HG02870 (cell line): ENCODE measurements around the gene IFT43.

Experiments
- ATAC-seq: cut with Tn5 transposase; IDR thresholded peaks from one replicate; pipeline ENCODE4 v1.9.1; 2021; ENCODE audit warnings: mild to moderate bottlenecking, moderate library complexity; ENCODE audit not compliant: unreplicated experiment

Gene IFT43

DNA sequence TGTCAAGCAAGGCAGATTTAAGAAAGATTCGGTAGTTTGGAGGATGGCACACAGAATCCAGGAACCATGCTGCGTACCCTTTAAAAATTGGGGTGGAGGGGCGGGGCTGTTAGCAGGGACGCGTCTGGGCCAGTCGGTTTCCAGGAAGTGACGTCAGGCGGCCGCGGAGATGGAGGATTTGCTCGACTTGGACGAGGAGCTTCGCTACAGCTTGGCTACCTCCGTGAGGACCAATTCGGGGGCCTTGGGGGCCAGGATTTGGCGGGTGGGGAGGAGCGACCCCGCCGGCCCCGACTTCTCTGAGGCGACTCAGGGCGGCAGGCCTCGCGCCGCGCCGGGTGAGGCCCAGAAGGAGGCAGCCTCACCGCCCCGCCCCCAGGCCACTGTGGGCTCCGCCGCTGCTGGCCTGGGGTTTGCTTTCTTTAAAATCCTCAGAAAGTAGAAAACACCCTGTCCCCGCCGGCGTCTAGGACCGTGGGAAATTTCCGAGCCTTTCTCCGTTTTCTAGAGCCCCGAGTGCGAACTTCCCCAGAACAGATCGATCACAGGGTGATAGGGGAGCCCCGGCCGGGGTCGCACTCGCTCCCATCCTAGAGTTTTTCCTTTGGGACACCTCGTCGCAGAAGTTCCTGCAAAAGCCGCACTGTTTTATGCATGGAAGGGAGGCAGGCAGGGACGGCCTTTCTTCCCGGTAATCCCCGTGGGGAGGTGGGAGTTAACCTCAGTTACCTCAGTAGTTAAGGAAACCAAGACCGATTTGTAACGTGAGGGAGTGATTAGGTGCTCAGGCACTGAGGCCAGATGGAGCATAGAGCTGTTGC, at the start of gene IFT43:
Gene IFT43, plus strand, starts transcription at position 146 of the 821 bp plus-strand sequence. Its CDS starts 24 bp downstream, at position 170.
- peak; percentile 66 for ATAC-seq

- no peak for ATAC-seq
Observed at GRCh38 chr14:75939200-75939599, 46.4 kb upstream of the IFT43 start.

- ATAC-seq = no peak
Observed at GRCh38 chr14:75941030-75941429, 44.5 kb upstream of the IFT43 start.

DNA sequence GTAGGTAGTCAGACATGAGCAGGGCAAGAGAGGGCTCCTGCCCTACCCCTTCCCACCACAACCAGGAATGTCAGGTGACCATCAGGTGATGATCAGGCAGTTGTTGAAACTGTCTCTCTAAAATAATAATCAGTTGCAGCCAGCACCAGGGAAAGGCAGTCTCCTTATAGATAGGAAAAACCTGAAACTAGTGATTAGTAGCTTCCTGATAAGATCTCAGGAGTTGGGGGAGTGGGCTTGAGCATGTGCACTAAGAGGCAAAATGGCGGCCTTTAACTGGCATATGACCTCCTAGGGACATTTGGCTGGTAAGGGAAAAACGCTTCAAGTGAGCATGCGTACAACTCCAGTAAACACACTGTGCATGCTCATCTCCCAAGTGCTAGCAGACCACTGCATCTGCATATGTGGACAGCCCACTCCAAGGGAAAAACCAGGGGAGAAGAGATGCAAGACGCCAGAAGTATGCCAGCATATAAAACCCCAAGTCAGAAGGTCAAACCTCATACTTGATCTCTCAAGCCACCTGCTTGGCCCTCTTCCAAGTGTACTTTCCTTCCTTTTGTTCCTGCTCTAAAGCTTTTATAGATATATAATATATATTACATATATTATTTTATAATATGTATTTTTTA, 40.8 kb upstream of the IFT43 start:
- no peak for ATAC-seq

DNA sequence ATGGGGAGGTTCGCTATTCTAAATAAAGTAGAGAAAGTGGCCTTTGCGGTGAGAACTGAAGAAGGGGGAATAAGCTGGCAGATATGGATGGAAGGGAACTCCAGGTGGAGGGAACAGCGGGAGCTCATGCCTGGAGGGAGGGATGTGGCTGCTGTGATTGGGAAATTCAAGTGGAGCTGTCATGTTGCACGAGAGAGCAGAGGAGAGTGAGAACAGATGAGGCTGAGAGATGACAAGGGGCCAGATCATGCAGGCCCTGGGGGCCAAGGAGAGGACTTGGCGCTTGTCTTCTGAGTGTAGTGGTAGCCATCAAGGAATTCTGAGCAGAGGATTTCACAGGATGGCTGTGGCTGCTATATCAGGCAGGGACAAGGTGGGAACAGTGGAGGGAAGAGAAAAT, 38.8 kb upstream of the IFT43 start:
- no peak for ATAC-seq

DNA sequence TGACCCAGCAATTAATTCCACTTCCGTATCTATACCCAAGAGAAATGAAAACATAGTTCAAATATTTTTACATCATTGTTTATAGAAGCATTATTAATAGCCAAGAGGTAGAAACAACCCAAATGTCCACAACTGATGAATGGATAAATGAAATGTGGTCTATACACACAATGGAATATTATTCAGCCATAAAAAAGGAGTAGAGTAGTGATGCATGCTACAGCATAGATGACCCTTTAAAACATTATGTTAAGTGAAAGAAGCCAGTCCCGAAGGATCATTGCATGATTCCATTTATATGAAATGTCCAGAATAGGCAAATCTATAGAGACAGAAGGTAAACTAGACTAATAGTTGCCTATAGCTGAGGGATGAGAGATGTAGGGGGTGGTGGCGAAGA, 33.1 kb upstream of the IFT43 start:
- no peak for ATAC-seq

DNA sequence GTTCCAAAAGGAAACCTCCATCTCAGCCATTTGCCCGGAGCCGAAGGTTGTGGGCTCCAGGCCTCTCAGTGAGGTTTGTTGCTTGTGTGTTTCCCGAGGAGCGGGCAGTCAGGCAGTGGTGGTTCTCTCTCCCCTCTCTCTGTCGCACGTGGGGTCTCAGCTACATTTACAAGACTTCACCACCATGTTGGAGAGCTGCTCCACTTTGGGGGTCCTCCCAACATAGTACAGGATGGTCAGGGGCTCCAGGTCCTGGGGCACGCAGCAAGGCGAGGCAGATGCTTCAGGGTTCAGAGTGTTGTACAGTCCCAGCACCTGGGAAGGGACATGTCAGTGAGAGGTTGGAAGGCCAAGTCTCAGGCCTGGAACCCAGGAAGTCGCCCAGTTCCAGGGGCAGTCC, 26.5 kb upstream of the IFT43 start:
- ATAC-seq = no peak

DNA sequence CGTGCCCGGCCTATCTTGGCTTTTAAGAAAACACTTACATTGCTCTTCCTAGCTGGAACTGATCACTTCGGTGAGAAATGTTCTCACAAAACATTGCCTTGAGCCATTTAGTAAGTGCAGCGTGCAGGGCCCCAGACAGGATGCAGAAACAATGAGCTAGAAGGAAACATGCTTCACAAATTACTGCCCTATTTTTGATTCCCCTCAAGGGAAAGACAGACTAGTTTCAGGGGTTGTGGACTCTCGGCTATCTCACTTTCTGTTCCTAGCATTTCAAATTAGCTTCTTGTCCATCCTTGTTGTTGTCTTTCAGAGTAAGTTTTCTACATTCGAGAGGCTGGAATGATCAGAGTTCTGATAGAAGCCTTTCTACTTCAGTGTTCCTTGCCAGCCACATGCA, 25.3 kb upstream of the IFT43 start:
- peak; percentile 62 for ATAC-seq

DNA sequence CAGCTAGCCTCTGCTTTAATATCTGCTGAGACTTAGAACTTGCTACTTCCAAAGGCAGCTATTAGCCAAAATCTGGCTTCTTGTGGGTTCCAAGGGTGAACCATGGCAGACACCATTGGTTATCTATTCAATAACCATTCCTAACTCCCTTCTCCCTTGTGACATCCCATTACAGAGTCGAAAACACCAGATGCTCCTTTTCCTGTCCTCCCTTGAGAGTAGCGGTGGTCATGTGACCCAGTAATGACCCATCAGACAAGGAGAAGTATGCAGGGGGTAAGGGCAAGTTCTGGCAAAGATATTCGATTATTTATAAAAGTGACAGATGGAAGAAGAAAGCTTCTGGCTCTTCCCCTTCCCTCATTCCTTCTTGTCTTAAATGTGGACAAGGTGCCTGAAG, 23.9 kb upstream of the IFT43 start:
- ATAC-seq = no peak

- ATAC-seq = no peak
Observed at GRCh38 chr14:75967866-75968265, 17.7 kb upstream of the IFT43 start.

GRCh38 chr14:75968456-75968855, 17.1 kb upstream of the IFT43 start:
- no peak for ATAC-seq

DNA sequence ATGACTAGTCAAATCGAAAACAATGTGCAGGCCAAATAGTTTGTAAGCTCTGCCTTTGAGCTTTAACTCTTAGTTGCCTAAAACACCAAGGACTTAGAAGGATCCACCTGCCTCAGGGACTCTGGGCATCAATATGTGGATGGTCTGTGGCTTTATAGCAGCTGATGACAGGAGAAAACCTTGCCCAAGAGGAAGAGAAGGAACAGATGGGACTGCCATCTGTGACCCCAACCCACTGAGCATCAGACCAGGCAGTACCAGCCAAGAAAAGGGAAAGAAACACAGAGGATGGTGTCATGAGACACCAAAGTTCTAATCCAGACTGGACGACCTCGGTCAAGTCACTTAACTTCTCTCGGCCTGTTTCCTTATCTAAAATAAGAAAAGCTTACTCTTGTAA, 16.4 kb upstream of the IFT43 start:
- no peak for ATAC-seq

DNA sequence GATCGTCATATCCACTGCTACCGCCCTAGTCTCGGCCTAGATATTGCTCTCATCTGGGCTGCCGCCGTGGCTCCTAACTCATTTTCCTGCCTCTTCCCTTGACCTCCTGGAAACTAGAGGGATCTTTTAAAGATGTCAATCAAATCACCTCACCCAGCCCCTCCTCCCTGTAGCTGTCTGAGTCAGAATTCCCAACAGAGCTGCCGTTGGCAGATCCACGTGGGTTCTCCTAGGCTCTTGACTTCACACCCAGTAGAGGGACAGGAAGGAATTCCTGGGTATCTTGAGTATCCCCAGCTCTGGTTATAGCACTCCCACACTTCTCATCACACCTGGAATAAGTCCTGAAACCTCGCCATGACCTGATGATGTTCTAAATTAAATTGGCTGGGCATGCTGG, 15.7 kb upstream of the IFT43 start:
- no peak for ATAC-seq

GRCh38 chr14:75970989-75971388, 14.6 kb upstream of the IFT43 start:
- ATAC-seq = no peak

DNA sequence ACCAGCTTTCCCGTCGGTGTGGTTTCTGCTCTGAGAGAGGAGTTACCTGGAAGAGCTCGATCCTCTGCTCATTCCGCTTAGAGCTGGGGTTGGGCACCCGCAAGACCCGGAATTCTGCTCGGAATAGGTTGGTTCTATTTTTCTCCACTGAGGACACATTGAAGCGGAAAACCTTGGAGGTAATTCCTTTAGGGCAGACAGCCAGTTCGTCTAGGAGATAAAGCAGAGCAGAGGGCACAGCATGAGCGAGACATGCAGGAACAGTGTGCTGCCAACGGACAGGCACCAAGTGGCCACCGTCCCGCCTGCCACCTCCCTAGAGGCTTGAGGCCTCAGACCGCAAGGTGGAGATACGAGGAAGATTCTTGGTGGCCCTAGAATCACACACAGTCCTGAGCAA, 14.1 kb upstream of the IFT43 start:
- no peak for ATAC-seq

GRCh38 chr14:75972801-75973421, 12.7 kb upstream of the IFT43 start:
- ATAC-seq = no peak

DNA sequence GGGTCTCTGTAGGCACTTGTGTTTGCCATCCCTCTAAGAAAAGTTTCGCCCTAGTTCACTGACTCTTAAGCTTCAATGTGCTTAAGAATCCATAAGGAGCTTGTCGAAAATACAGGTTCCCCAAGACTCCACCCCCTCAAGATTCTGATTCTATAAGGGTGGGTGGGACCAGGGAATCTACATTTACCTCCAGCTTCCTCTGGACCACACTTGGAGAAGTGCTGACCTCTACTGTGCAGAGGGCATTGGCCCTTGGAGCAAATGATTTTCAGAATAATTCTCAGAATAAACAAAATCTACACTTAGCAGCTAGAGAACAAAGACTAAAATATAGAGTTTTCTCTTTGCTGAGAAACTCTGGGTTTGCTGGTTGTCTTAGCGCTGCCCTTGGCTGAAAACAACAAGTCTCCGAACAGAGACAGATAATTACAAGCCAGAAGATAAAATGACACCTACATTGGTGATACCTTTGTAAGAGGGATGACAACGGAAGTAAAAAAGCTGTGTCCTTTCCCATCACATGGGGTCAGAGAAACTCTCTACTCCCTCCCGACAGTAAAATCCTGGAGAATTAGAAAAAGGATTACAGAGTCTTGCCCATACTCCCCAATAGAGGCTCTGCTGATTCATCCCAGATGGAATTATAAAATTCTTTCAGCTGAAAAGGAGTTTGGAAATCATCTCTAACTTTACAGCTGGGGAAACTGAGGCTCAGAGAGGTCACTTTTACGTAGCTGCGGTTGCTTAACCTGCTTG, 8.6 kb upstream of the IFT43 start:
- no peak for ATAC-seq

DNA sequence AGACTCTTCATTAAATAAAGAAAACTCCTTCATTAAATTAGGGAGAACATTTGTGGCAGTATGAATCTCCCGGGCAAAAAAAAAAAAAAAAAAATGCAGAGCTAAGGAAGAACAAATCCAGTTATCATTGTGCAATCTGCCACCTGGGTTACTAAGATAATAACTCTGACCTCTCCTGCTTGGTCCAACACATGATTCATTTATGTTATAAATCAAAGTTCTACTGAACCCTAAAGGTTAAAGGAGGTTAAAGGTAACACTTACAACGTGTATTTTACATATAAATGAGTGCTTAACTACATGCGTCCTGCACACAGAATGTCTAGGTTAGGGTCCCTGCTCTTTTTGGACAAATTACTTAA, 8.0 kb upstream of the IFT43 start:
- no peak for ATAC-seq

DNA sequence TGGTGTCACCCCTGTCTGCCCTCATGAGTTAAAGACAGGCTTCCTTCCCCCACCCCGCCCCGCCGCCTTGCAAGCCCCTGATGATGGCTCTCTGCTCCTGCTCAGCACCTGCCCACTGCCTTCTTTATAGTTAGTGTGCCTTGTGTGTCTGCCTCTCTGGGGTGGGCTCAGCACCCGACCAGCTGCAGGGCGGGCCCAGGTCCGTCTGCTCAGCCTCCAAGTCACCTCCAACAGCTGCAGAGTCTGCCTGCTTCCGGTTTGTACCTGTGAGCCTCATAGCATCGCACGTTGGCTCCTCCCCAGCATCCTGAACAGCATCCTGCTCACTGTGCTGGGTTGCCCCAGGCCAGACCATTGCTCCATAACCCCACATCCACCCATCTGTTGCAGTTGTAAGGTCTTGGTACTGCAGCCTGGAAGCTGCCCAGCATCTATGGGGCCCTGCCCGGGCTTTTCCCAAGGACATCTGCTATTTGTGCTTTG, 7.3 kb upstream of the IFT43 start:
- ATAC-seq = no peak

GRCh38 chr14:75979071-75979571, 6.4 kb upstream of the IFT43 start:
- no peak for ATAC-seq
